Ammon's horn (tissue), 1 donor: ENCODE measurements around the gene RNF39.
"Not testable (repeated sequence)": the region's sequence is repeated elsewhere in the genome, so short reads cannot be mapped to it uniquely, and the experiment has no call there.

ENCODE experiments used
- DNase-seq: peaks from one replicate; pipeline ENCODE4 v3.0.0-alpha.2; 2016; ENCODE audit warnings: low spot score

The RNF39 gene

DNA sequence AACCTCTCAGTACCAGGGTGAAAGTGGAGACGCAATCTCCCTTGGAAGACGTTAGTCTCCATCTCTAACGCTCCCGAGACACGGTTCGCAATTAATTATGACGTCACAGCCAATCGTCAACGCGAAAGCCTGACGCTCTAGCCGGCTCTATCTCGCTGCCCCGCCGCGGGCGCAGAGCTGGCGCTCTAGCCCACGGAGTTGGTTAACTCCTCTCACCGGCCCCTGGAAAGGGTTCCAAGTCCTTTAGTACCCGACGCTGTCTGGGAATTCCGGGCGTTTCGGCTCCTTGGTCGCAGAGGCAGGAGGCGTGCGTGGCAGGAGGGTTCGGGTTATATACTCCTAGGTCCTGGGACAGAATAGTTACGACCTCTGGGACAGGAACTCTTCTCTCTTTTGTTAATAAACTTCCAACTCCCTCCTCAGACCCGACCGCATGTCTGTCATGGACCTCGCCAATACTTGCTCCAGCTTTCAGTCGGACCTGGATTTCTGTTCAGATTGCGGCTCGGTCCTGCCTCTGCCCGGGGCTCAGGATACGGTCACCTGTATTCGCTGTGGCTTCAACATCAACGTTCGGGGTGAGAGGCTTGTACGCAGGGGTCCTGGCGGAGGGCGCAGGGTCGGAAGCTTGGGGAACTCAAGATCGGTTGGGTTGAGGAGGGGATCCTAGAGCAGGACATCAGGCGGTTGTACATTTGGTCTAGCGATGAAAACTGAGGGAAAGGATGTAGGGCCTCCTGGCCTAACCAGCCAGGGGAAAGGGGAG lies 14.3 kb downstream of the RNF39 start, which contains the start of gene POLR1H:
Gene POLR1H (plus strand): TSS at position 174 of the 766 bp plus-strand sequence. CDS start 260 bp downstream, at position 434.
- peak; percentile 98 for DNase-seq

DNA sequence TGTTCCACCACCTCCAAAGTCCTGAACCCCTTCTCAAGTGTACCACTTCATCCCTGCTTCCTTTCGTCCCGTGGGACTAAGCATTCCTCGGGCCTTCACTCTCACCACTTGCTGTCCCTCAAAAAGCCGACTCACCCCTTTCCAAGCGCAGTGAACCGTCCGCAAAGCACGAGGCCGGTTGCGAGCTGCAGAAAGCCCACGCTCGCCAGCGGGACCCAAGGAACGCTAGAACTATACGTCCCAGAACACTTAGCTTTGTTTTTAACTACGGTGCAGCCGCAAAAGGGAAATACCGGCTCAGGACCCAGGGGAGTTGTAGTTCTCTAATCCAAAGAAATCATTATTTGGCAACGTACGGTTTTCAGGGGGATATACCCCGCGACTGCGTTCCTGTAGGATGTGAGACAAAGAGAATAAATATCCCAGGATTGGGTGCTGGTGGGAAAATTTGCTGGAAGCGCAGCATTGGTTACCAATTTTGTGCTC lies 14.9 kb downstream of the RNF39 start:
- peak; percentile 38 for DNase-seq

DNA sequence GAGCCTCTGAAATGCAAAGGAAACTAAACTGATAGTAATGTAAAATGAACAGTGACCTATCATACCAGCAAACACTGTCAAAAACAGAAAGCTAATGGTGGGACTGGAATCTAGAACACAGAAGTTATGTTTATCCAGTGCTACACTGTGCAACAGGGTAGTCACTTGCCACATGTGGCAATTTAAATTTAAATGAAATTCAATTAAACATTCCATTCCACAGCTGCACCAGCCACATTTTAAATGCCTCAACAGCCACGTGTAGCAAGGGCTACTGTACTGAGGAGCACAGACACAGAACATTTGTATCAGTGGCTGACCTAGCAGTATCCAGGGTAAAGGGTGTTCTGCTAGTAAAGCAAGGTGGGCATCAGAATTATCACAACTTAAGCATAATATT lies 20.1 kb downstream of the RNF39 start:
- DNase-seq, result no peak

DNA sequence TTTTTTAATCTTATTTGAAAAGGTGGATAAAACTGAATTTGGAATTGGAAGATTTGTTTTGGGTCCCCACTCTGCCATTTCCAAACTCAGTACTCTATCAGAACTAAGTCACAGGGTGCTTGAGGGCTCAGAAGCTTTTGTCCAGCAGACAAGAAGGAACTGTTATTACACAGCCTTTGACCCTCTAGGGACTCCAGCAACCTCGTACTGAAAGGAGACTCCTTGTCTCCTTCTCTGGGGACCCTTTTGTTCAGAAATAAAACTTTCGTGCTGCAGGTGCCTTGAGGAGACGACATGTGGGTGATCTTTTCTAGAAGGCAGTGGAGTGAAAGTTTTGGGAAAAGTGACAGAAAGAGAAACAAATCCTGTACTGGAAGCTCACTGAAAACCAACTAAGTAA lies 21.9 kb downstream of the RNF39 start:
- DNase-seq, result no peak

DNA sequence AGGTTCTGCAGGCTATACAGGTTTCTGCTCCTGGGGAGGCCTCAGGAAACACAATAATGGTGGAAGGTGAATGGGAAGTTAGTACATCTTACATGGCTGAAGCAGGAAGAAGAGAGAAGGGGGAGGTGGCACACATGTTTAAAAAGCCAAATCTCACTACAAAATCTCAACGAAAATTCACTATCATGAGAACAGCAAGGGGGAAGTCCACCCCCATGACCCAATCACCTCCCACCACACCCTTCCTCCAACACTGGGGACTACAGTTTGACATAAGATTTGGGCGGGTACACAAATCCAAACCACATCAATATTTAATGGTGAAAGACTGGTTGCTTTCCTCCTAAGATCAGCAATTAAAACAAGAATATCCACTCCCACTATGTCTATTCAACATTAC lies 28.3 kb downstream of the RNF39 start:
- no peak for DNase-seq

DNA sequence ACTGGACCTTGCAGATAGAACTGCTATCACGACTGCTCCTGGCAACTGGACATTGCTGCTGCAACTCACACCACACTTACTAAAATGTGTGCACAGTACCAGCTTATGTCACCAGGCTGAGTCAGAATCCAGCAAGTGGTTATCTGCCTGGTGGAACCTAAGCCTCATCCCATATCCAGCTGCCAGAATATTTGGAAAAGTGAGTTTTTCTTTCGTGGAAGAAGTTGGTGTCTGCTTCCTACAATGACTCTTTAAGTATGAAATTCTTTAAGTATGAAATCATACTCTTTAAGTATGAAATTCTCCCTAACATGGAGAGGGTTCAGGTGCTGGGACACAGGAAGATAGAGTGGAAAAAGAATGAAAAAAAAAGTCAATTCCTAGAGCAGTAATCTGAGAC lies 30.9 kb downstream of the RNF39 start:
- DNase-seq, result no peak

DNA sequence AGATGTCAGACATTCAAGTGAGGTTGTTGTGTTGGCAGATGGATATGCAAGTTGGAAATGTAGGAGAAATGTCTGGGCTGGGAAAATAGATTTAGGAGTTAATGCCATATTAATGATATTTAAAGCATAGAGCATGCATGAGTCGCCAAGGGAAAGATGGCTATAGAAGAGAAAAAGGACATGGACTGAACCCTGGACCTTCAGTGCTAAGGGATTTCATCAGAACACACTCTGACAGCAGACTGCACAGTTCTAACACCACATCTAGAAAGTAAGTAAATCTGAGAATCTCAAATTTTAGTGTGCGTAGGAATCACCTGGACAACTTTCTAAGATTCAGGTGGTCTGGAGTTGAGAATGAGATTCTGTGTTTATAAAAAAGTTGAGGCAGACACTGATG lies 31.8 kb downstream of the RNF39 start:
- no peak for DNase-seq

DNA sequence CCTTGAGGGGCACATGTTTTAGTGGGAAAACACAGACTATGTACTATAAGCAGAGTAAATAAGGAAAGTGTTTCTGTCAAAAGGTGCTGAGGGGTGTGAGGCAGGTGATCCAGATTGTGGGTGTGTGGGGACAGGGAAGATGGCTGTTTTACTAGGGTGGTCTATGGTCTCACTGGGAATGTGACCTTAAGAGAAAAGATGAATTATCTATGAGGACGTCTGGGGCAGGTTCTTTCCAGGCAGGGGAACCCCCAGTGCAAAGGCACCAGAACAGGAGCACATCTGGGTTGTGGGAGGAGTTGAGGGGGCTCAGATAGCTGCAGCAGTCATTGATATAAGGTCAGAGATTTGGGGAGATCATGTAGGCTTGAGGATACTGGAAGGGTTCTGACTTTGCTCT lies 32.7 kb downstream of the RNF39 start:
- no peak for DNase-seq

DNA sequence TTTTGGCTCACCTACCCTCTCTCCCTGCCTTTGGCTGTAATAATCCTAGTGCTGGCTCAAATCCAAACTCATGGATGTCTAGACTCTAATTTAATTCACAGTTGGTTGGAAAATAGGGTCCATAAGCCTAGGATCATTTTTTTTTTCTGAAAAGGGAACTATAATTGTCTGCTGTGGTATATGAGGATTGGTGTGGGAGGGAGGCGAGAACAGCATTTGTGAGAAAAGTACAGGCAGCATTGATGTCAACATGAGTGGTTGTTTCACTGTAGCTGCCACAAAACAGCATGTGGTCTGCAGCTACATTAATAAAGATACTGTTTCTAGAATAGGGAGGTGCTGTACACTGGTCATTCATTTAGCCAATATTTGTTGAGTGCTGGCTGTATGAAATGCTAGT lies 33.1 kb downstream of the RNF39 start:
- DNase-seq, result peak; percentile 65

DNA sequence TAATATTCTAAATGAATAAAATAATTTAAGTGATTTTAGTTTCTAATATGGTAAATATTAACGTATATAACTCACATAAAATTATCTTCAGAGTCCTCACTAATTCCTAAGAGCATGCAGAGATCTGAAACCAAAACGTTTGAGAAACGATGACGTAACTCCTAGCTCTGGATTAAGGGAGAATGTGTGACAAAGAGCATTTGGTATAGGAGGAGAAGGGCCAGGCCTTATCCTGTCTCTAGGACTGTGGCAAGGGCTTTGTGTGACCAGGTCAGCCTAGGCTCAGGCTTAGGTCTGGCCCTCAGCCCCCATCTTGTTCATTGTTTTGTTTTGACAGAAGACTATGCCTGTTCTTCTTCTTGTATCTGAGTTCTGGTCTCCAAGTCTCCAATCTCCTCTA lies 33.7 kb downstream of the RNF39 start:
- DNase-seq, result no peak

DNA sequence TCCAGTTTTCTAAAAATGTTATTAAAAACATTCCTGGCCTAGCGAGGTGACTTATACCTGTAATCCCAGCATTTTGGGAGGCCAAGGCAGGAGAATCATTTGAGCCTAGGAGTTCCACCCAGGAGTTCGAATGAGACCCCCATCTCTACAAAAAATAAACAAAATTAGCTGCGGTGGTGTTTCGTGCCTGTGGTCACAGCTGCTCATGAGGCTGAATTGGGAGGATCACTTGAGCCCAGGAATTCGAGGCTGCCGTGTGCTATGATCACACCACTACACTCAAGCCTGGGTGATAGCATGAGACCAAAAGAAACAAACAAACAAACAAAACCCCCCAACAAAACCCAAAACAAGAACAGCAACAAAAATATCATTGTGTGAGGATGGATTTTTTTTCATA lies 34.3 kb downstream of the RNF39 start:
- DNase-seq, result no peak

DNA sequence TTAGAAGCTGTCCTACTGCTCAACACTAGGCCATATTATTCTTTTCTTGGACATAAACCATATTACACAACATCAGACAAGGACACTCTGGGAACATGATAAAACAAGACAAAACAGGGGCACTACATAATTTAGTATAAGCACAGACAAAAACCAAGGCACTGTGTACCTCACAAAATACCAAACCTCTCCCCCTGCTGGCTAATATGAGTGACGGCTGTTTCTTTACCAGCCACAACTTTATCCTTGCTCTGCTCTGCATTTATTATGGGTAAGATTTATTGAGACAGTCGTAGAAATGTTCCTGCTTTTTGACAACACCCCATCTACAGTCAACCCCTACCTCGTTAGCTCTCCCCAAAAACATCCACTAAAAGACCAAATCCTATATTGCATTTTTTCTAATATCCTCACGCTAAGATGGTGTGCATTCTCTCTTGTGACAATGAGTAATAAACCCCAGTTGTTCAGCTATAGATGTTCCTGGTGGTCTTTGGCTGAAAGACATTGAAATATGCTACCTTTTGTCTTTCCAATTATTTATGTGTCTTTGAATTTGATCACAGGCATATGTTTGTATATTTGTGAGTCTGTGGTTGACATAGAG lies 38.3 kb downstream of the RNF39 start:
- DNase-seq, result no peak

DNA sequence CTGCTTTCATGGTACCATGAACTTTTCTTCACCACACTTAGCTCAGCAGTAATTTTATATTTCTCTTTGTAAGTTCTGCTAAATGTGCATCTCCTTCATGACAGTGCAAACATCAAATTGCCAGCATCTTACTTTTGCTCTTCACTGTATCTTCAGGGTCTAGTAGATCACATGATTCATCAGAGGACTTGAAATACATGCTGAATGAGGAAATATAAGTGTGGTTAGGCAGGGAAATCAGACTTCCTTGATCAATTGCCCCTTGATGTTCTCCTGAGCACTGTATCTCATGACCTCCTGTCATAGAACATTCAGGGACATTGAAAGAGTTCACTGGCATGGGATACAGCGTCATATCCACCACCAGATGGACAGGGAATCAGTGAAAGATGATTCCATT lies 39.8 kb downstream of the RNF39 start:
- DNase-seq, result no peak

DNA sequence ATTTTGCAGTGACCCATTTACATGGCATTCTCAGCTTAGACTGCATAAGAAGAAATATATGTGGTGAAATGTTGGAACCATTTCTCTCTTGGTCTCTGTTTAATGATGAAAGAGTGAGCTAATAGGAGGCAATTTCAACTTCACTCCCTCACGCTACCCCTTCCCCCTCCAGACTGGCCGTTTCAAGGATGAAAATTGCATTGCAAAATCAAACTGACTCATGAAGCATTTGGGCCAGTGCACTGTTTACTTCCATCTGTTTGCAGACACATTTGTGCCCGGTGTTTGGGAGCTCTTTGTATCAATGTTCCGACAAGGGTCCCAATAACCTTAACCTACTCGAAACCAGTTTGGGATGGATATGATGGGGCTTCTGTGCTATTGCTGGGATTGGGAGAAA lies 42.1 kb downstream of the RNF39 start:
- DNase-seq, result not testable (repeated sequence)

DNA sequence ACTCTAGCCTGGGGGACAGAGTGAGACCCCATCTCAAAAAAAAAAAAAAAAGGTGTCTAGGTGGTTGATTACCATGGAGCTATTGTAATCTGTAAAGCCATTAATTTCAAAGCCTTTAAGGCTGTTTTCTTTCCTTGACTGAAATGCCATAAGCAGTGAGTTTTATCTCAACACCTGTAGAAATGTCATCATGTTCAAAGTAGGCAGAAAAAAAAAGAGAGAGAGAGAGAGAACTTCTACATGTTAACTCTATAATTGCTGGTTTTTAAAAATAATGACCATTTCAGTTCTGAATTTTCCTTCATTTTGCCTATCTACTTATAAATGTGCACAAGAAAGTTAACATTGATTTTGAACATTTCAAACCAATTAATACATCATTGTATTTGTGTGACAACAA lies 44.2 kb downstream of the RNF39 start:
- no peak for DNase-seq

DNA sequence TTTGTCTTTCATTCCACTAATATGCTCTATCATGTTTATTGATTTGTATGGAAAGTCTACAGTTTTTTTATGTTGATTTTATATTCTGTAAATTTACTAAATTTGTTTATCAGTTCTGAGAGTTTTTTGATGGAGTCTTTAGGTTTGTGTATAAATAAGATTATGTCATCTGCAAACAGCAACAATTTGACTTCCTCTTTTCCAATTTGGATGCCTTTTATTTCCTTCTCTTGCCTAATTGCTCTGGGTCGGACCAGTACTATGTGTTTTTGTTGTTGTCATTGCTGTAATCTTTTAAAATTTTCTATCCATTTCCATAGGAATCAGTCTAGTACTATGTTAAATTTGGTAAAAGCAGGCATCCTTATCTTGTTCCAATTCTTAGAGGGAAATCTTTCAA lies 46.0 kb downstream of the RNF39 start:
- no peak for DNase-seq

DNA sequence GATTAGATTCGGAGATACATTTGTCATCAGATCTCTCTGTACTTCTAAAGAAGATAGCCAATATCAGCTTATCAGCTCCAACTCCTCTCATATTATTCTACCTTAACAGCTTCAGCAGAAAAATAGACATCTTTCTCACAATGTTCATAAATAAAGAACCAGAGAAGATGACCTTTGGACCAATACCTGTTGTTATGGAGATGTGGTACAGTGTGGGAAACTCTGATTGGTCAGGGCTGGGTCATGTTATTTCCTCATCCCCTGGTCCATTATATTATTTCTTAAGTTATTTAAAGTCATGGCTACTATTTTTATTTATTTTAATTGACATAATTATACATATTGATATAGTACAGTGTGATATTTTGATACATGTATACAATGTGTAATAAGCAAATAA lies 50.4 kb downstream of the RNF39 start:
- DNase-seq, result no peak

DNA sequence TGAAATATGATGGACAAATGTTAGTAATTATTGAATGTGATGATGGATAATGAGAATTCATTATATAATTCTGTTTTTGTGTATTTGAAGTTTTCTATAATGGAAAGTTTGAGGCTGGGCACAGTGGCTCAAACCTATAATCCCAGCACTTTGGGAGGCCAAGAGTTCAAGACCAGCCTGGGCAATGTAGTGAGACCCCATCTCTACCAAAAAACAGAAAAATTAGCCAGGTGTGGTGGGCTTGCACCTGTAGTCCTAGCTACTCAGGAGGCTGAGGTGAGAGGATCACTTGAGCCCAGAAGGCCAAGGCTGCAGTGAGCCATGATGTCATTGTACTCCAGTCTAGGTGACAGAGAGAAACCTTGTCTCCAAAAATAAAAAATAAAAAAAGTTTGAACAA lies 52.9 kb downstream of the RNF39 start:
- not testable (repeated sequence) for DNase-seq

DNA sequence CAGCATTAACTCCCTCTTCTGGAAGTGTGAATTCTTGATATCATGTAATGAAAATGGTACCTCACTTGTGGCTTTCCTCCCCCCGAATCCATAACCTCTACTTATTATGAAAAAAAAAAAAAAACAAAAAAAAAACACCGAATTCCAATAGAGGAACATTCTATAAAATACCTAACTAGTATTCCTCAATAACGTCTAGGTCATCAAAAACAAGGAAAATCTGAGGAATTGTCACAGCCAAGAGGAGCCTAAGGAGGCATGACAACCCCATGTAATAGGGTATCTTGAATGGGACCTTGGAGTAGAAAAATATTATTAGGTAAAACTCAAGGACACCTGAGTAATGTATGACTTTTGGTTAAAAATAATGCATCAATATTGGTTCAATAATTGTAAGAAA lies 53.4 kb downstream of the RNF39 start:
- no peak for DNase-seq

DNA sequence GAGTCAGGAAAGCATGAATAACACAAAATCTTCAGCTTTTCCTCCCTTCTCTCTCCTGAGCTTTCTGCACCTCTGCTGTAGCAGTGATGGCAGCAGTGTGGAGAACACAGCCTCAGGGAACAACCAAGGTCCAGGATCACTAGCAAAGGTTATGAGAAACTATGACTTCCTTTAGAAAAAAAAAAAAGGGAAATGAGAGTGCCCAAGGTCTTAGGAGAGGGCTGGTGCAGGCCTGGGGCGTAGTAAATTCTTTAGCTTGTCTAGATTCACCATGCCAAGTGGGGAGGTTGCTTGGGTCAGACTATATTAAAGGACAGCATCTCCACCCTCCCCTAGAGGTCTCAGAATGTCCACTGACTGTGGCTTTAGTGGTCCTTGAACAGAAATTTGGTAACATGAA lies 54.9 kb downstream of the RNF39 start:
- no peak for DNase-seq
